ENCODE measurements around the gene SENP7.
A peak's percentile ranks its signal among the peaks of the same experiment; 100 is the strongest.
"Not testable (repeated sequence)": the region's sequence is repeated elsewhere in the genome, so short reads cannot be mapped to it uniquely, and the experiment has no call there.

Gene SENP7

DNA sequence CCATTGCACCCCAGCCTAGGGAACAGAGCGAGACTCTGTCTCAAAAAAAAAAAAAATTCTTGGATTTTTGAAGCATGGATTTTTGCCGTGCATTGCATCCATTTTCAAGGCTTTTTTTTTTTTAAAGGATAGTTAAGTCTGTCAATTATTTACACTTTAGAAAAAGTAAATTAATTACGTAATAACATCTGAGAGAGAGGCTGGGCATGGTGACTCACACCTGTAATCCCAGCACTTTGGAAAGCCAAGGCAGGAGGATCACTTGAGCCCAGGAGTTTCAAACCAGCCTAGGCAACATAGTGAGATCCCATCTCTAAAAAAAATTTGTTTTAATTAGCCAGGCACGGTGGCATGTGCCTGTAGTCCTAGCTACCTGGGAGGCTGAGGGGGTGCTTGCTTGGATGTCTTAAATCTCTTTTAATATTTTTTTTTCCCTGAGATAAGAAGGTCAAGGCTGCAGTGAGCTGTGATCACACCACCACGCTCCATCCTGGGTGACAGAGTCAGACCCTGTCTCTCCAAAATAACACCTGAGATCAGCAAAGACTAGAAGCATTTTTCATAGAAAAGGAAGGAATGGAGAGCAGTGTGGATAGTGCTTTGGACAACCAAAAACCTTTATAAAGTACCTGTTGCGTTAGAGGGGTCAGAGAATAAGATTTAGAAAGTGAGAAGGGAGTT, 6.8 kb upstream of the SENP7 start:
- DNase-seq = no peak

- peak; percentile 8 for DNase-seq
These were observed 5.4 kb upstream of the SENP7 start for GRCh38 chr3:101518421-101518871.

GRCh38 chr3:101513419-101513986, 491 bp upstream of the SENP7 start:
- no peak for DNase-seq

- DNase-seq = peak; percentile 28
These were observed 691 bp downstream of the SENP7 start for GRCh38 chr3:101512396-101512645.

- DNase-seq = no peak
These were observed 3.2 kb downstream of the SENP7 start for GRCh38 chr3:101509811-101510210.

DNA sequence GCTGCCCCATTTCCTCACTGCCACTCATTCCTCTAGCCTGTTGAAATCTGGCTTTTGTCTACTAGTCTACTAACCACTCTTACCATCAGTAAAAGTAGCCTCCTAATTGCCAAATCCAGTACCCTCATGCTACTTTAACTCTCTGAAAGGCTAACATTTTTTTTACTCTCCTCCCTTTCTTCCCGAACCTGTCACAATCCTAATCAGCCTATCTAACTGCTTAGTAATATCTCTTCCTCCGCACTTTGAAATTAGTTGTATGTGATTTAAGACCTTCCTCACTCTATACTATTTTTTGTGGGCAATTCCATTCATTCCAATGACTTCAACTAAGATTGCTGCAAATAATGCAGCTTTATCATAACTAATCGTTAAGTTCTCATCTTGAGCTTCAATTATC, 3.7 kb downstream of the SENP7 start:
- no peak for DNase-seq

DNA sequence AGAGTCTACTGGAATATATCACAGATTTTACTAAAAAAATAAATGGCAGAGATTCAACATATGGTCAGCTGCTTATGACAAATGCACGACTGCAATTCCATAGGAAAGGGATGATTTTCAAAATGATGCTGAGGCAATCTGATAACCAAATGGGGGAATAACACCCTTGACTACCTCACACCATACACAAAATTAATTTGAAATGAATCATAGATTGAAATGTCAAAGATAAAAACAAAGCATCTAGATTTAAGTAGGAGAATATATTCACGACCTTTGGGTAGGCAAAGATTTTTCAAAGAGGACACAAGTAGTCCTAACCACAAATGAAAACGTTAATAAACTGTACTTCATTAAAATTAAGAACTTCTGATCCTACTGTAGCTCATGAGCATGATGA, 11.2 kb downstream of the SENP7 start:
- DNase-seq = no peak

GRCh38 chr3:101500208-101500607, 12.8 kb downstream of the SENP7 start:
- DNase-seq = no peak

GRCh38 chr3:101497803-101498202, 15.2 kb downstream of the SENP7 start:
- DNase-seq = no peak

GRCh38 chr3:101495552-101495951, 17.5 kb downstream of the SENP7 start:
- DNase-seq = no peak

DNA sequence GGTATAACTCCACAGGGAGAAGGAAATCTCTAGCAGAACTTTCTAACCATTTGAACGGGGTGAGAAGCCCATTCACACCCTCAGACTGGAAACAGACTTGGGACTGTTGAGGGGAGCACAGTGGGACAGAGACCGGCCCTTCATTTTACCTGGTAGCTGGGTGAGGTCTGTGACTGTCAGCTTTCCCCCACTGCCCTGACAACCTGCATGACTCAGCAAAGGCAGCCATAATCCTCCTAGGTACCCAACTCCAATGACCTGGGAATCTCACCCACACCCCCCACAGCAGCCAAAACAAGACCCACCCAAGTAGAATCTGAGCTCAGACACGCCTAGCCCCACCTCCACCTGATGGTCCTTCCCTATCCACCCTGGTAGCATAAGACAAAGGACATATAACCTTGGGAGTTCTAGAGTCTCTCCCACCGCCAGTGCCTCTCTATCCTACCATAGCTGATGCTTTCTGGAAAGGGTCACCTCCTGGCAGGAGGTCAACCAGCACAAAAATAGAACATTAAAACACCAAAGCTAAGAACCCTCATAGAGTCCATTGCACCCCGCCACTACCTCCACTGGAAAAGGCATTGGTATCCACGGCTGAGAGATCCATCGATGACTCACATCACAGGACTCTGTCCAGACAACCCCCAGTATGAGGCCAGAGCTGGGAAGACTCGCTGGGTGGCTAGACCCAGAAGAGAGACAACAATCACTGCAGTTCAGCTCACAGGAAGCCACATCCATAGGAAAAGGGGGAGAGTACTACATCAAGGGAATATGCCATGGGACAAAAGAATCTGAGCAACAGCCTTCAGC, 28.0 kb downstream of the SENP7 start:
- DNase-seq = no peak

DNA sequence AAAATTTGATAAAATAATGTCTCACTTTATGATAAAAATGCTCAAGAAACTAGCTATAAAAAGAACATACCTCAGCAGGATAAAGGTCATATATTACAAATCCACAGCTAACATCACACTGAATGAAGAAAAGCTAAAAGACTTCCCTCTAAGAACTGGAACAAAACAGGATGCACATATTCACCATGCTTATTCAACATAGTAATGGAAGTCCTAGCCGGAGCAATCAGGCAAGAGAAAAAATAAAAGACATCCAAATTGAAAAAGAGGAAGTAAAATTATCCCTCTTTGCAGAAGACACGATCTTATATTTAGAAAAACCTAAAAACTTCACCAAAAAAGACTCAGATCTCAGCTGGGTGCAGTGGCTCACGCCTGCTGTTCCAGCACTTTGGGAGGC, 34.0 kb downstream of the SENP7 start:
- DNase-seq = no peak

GRCh38 chr3:101474841-101475552, 38.0 kb downstream of the SENP7 start:
- DNase-seq = not testable (repeated sequence)

GRCh38 chr3:101468676-101469075, 44.3 kb downstream of the SENP7 start:
- not testable (repeated sequence) for DNase-seq

- DNase-seq = not testable (repeated sequence)
These were observed 45.7 kb downstream of the SENP7 start for GRCh38 chr3:101467310-101467663.

GRCh38 chr3:101466465-101467309, 46.3 kb downstream of the SENP7 start:
- no peak for DNase-seq

DNA sequence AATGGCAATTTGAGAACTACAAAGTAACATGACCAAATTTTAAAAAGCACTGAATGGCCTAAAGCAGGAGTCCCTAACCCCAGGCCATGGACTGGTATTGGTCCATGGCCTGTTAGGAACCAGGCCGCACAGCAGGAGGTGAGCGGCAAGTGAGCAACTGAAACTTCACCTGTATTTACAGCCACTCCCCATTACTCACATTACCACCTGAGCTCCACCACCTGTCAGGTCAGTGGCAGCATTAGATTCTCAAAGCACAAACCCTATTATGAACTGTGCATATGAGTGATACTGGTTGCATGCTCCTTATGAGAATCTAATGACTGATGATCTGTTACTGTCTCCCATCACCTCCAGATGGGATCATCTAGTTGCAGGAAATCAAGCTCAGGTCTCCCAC, 48.8 kb downstream of the SENP7 start:
- DNase-seq = no peak

GRCh38 chr3:101461451-101461850, 51.6 kb downstream of the SENP7 start:
- DNase-seq = no peak

DNA sequence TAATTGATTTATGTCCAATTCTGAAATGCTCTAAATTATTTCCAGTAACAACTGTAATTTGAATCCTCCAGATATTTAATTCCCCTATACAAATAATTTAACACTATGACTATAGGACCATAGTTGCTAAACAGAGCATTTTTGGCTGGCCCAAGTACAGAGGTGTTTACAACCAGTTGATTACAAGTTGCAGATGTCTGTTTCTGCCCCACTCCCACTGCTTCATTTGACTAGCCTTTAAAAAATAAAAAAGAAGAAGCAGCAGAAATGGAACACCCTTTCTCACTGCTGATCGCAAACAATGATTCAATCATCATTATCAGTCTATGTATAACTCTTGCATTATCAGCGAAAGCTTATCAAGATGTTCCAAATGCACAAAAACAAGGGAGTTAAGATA, 54.6 kb downstream of the SENP7 start:
- DNase-seq = no peak

DNA sequence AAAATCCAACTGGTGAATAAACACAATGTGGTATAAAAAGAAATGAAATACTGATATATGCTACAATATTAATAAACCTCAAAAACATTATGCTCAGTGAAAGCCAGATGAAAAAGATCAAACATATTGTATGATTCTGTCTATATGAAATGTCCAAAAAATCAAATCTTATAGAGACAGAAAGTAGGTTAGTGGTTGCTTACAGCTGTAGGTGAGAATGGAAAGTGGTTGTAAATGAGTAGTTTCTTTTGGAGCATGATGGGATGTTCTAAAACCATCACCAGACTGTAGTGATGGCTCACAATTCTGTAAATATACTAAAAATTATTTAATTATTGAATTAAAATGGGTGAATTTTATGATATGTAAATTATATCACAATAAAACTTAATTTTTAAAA, 58.4 kb downstream of the SENP7 start:
- DNase-seq = no peak

GRCh38 chr3:101453961-101454360, 59.1 kb downstream of the SENP7 start:
- no peak for DNase-seq

GRCh38 chr3:101438641-101439040, 74.4 kb downstream of the SENP7 start:
- not testable (repeated sequence) for DNase-seq

GRCh38 chr3:101433652-101434051, 79.4 kb downstream of the SENP7 start:
- no peak for DNase-seq

Data from activated CD4-positive, alpha-beta T cell treated with anti-CD3 and anti-CD28 coated beads, Interleukin-2, amount 50 U/mL, for 1 hour (primary cell).